NCI-H2029 treated with DMSO at 0.1 percent for 48 hours (cell line): ENCODE data around the gene IL22.

ENCODE experiments used
- DNase-seq: peaks from one replicate; lab custom pipeline; 2025; lab: John Stamatoyannopoulos, UW

Gene IL22

GRCh38 chr12:68264158-68264855, 10.9 kb upstream of the IL22 start:
- DNase-seq, result no peak

DNA sequence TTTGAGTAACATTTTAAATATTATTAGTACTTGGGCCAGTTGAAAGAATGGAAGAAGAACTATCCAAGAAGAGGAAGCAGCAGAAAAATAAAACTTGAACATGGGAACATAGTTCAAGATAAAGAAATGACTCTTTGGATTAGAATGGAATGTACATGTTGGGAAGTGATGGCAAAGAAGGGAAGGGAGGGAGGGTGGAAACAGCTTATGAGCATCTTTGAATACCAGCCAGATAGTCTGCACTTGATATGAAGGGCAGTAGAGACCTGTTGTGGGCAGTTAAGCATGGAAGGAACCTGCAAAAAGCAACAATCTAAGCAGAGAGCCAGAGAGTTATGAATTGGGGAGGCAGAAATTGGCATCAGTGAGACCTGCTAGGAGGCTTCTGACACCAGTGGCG, 10.0 kb upstream of the IL22 start:
- DNase-seq, result no peak

- no peak for DNase-seq
These were observed 8.5 kb upstream of the IL22 start for GRCh38 chr12:68261896-68262295.

- no peak for DNase-seq
These were observed 6.7 kb upstream of the IL22 start for GRCh38 chr12:68260153-68260552.

GRCh38 chr12:68259318-68259940, 6.0 kb upstream of the IL22 start:
- no peak for DNase-seq

DNA sequence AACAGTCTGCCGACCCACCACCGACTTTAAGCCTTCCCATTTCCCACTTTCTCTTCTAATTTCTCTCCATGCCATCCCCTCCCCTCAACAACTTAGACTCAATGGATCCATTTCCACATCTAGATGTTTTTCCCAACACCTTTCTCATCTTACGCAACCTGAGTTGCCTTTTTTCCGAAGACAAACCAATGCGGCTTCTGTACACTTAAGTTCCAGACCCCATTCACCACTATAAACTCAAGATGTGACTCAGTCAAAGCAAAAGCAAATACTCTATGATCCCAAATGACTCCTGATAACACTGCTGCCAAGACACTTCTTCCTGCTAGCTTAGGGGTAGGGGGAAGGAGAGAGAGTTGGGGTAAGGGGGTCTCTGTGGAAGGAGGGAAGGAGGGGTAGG, 1.3 kb downstream of the IL22 start:
- no peak for DNase-seq

GRCh38 chr12:68250454-68250853, 3.0 kb downstream of the IL22 start:
- DNase-seq, result no peak

DNA sequence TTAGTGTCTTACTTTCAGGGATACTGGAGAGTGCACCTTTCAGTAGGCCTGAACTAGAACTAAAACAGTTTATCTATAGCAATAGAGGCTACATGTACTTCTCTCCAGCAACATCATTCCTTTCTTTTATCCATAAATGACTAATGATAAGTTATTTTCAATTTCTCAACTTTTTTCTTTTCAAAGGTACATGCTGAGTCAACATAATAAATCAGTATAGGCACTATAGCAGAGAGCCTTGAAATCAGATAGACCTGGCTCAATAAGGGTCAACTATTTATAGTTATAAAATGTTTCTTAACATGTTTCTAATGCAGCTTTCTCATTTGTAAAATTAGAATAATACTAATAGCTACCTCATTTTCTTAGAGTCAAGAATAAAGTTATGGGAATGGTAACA, 5.6 kb downstream of the IL22 start:
- no peak for DNase-seq

GRCh38 chr12:68246350-68246749, 7.1 kb downstream of the IL22 start:
- DNase-seq, result no peak

DNA sequence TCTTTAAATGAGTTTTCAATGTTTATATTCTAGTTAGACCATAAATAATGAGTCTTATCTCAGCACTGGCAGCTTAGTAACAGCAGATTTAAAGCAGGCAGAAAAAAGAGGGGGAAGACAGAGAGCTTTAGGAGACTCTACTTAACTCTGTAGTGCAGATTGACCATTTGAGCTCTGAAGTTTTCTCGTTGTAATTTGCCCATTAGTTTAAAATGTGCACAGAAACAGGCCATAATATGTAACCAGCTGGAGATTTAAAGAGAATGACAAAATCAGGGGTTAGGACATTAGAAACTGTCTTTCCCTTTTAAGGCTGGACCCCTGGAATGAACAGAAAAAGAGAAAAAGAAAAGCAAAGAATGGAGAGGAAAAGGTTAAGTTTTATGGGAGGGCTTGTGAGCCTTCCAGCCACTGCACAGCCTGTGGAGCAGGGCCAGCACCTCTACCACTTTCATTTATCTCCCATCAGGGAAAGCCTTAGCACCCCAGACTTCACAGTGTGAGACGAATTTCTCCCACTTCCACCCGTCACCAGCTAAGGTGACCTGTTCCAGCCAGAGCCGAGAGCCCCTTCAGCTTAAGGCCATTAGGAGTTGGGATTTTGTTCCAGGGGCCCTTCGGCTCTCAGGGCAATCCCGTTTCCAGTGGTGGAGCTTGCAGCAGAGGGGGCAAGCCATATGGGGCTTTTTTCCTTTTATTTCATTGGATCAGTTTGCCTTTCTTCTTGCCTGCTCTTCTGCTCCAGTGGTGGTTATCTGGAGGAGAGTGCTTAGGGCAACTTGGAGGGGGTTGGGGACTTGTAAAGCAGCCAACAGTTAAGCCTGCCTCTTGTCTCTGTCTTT, 8.0 kb downstream of the IL22 start:
- no peak for DNase-seq

DNA sequence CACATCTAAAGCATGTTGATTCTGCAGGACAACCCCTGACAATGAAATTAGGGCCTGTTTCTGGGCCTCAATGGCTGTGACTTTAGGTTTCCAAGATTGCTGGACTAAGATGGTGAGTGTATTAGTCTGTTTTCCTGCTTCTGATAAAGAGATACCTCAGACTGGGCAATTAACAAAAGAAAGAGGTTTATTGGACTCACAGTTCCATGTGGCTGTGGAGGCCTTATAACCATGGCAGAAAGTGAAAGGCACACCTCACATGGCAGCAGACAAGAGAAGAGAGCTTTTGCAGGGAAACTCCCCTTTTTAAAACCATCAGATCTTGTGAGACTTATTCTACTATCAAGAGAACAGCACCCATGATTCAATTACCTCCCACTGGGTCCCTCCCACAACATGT, 10.6 kb downstream of the IL22 start:
- DNase-seq, result no peak

DNA sequence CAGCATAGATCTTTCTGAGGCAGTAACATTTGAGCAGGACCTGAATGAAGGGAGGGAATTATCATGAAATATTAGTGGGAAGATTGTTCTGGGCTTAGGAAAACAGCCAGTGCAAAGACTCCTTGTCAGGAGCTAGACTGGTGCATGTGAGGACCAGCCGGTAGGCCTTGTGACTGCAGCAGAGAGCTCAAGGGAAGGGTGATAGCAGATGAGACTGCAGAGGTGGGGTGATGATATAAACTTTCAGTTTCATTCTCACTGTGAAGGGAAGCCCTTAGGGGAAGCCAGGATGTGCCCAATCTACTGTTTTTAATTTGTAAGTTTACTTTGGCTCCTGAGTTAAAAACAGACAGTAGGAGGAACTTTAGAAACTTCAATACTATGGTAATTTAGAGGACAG, 12.4 kb downstream of the IL22 start:
- DNase-seq, result no peak

- no peak for DNase-seq
These were observed 13.3 kb downstream of the IL22 start for GRCh38 chr12:68240079-68240478.

GRCh38 chr12:68239309-68239982, 14.0 kb downstream of the IL22 start:
- no peak for DNase-seq

GRCh38 chr12:68237619-68238018, 15.8 kb downstream of the IL22 start:
- DNase-seq, result no peak

- no peak for DNase-seq
These were observed 16.3 kb downstream of the IL22 start for GRCh38 chr12:68237078-68237477.

GRCh38 chr12:68236421-68237059, 16.9 kb downstream of the IL22 start:
- no peak for DNase-seq

- no peak for DNase-seq
These were observed 17.8 kb downstream of the IL22 start for GRCh38 chr12:68235576-68235975.

- DNase-seq, result no peak
These were observed 19.3 kb downstream of the IL22 start for GRCh38 chr12:68234140-68234539.

DNA sequence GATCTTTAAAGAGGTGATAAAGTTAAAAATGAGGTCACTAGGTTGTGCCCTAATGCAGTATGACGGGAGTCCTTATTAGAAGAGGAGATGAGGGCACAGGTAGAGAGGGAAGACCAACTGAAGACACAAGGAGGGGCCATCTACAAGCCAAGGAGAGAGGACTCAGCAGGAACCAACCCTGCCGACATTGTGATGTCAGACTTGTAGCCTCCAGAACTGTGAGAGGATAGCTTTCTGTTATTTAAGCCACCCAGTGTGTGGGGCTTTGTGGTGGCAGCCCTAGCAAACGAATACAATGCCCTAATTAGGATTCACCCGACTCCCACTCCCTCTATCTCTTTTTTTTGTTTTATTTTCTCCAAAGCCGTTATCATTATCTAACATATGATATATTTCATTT, 19.9 kb downstream of the IL22 start:
- no peak for DNase-seq

DNA sequence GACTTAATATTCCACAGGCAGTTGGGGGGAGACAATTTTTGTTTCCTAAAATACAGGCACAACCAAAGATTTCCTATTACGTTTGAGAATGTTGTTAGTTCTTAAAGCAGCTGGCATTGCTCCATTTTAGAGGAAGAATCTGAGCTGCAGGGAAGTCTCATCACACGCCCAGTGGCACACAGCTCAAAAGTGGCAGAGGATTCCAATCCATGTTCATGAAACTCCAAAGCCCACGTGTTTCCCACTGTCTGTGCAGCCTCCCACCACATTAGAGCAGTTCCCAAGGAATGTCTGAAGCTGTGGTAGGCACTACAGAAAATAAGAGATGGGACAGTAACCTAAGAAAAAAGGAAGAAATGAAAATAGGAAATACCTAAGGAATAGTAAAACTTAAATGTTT, 21.7 kb downstream of the IL22 start:
- no peak for DNase-seq

DNA sequence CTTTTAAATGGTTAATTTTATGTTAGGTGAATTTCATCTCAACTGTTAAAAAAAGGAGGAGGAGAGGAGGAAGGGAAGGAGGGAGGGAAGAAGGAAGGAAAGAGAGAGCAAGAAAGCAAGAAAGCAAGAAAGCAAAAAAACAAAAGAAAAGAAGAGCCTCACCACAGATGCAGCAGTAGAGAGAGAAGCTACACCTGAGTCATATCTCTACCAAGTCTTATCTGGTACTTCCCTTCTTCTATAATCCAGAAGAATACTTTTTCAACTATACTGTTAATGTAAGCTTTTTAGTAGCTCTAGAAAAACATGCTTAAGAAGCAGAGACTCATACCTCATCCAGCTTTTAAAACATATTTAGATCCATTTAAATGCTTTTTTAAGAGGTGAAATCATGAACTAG, 22.2 kb downstream of the IL22 start:
- no peak for DNase-seq
